Adrenal gland (tissue), 12 donors: ENCODE results near the gene MAP4K3. TPM values are rescaled to one million over a fixed set of nuclear protein-coding genes. Genes with fewer than 3 reads are reported as not detected.

Experiments used
- DNase-seq, 7 donors: peaks; one replicate each; pipeline ENCODE4 v3.0.0-alpha.2; 2019 to 2020
- H3K27ac ChIP-seq, 5 donors: fragments of 200-600 bp; sonication (generic) in 4 of 5; 1 replicate in 3 of 5; 2 replicates in 2 of 5; pipeline versions ENCODE4 v1.5.1 to v1.8.0; 2016 to 2020; ENCODE audit warnings: mild to moderate bottlenecking in 1 of 5
- H3K27me3 ChIP-seq: fragments of 200-600 bp; 2 replicates; pipeline ENCODE4 v1.8.0; 2021
- H3K36me3 ChIP-seq, 2 donors: fragments of 200-600 bp; replicated peaks in 1 of 2; 1 replicate in 1 of 2; 2 replicates in 1 of 2; pipeline versions ENCODE4 v1.5.1 to v1.8.0; 2018 to 2022
- H3K4me1 ChIP-seq, 2 donors: fragments of 200-600 bp; replicated peaks in 1 of 2; 1 replicate in 1 of 2; 2 replicates in 1 of 2; pipeline versions ENCODE4 v1.5.1 to v1.8.0; 2018 to 2021
- H3K4me3 ChIP-seq, 4 donors: fragments of 200-600 bp; sonication (generic) in 3 of 4; one replicate each; pipeline ENCODE4 v1.5.1; 2016 to 2018
- H3K9me3 ChIP-seq, 3 donors: fragments of 200-600 bp; sonication (generic) in 1 of 3; replicated peaks in 1 of 3; 1 replicate in 2 of 3; 2 replicates in 1 of 3; pipeline versions ENCODE4 v1.5.1 to v1.8.0; 2016 to 2021
- POLR2A ChIP-seq, 2 donors: fragments of 450-650 bp; IDR thresholded peaks; one replicate each; pipeline ENCODE4 v1.6.1; 2017; ENCODE audit warnings: antibody characterized with exemption in 2 of 2, mild to moderate bottlenecking in 2 of 2, moderate library complexity in 1 of 2
- WGBS, 4 donors: extraction: QIAGEN DNeasy Blood & Tissue Kit in 2 of 4; methylation state at CpG; one replicate each; pipeline versions ENCODE4 v1.1.5 to v1.1.7; 2013 to 2017; 5-methylcytosine and 5-hydroxymethylcytosine counted together
- intact Hi-C, 2 donors: fragments of 100-400 bp; cut with DNase I; formaldehyde crosslinking; loops; one replicate each; pipeline versions ENCODE4 v1.14.1 to v1.15.0; 2022 to 2023
- polyA plus RNA-seq, 3 donors: library from polyadenylated mRNA; stranded (reverse); fragments of 200-250 nt in 2 of 3; fragments of 350-450 nt in 1 of 3; fragmentation: Illumina TruSeq in 1 of 3; extraction: RNeasy Lipid Tissue Mini Kit (QIAGEN cat#74804) in 1 of 3; gene quantifications; one replicate each; pipeline ENCODE4 v1.2.3, GENCODE V29; 2013 to 2014
- total RNA-seq, 9 donors: library from RNA; depleted of rRNA in 4 of 9; stranded (reverse); fragments of >200 nt in 4 of 9; fragments of 120-200 nt in 1 of 9; fragmentation: NEBNext Ultra II Directional in 1 of 9; extraction: Animal tissue kit (Norgen Biotek cat#: 25700) in 1 of 9; gene quantifications; one replicate each; pipeline versions ENCODE4 v1.1.0 to v1.2.4, GENCODE V29; 2013 to 2023
- TF ChIP-seq, protein P1 (sequence below), 6 experiments: fragments of 450-650 bp in 4 of 6; fragments of 200-600 bp in 2 of 6; sonication (generic) in 1 of 6; IDR thresholded peaks; 1 replicate in 5 of 6; 2 replicates in 1 of 6; pipeline versions ENCODE4 v1.5.1 to v1.8.0; 2016 to 2021; ENCODE audit warnings: antibody characterized with exemption in 6 of 6, mild to moderate bottlenecking in 2 of 6, moderate library complexity in 1 of 6
- donor health status: healthy with polysubstance abuse.
- donor health status: Bipolar disorder and iron deficiency.
- donor health status: DM: yes; HTN: yes; CAD: no.
- donor health status: DM: no; HTN: no; CAD: no.
- donor health status: DM: no; HTN: no; CAD: no.
- donor health status: DM: yes; HTN: yes; CAD: no.

MAP4K3 gene
- total and polyA plus RNA-seq, 12 donors, result 15.4 to 79.7 (median 38.8) TPM

- H3K27me3 ChIP-seq, result no peaks in the 10 kb centered on the region
- H3K4me3 ChIP-seq, result no peak overlapping the region
- no peak overlapping the region for H3K27ac ChIP-seq
- peaks cover 8 to 14% of the 10 kb centered on the region in 2 donors for H3K4me1 ChIP-seq
- WGBS, 4 donors, result 96 to 100% (median 99%) methylated on average over 4 to 5 of the region's 5 CpGs
- no peak for DNase-seq
- no peak for TF ChIP-seq POLR2A (IDR thresholded peaks at IDR 0.05)
- TF ChIP-seq, protein P1, sequence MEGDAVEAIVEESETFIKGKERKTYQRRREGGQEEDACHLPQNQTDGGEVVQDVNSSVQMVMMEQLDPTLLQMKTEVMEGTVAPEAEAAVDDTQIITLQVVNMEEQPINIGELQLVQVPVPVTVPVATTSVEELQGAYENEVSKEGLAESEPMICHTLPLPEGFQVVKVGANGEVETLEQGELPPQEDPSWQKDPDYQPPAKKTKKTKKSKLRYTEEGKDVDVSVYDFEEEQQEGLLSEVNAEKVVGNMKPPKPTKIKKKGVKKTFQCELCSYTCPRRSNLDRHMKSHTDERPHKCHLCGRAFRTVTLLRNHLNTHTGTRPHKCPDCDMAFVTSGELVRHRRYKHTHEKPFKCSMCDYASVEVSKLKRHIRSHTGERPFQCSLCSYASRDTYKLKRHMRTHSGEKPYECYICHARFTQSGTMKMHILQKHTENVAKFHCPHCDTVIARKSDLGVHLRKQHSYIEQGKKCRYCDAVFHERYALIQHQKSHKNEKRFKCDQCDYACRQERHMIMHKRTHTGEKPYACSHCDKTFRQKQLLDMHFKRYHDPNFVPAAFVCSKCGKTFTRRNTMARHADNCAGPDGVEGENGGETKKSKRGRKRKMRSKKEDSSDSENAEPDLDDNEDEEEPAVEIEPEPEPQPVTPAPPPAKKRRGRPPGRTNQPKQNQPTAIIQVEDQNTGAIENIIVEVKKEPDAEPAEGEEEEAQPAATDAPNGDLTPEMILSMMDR (IDR thresholded peaks at IDR 0.05), result no peak
- no peaks in the 10 kb centered on the region for H3K36me3 ChIP-seq
- peaks cover 0 to 11% (median 0%) of the 10 kb centered on the region in 3 donors for H3K9me3 ChIP-seq
- intact Hi-C loops, result no loop called here
These were observed 77.5 kb downstream of the MAP4K3 start for GRCh38 chr2:39359453-39360038.

DNA sequence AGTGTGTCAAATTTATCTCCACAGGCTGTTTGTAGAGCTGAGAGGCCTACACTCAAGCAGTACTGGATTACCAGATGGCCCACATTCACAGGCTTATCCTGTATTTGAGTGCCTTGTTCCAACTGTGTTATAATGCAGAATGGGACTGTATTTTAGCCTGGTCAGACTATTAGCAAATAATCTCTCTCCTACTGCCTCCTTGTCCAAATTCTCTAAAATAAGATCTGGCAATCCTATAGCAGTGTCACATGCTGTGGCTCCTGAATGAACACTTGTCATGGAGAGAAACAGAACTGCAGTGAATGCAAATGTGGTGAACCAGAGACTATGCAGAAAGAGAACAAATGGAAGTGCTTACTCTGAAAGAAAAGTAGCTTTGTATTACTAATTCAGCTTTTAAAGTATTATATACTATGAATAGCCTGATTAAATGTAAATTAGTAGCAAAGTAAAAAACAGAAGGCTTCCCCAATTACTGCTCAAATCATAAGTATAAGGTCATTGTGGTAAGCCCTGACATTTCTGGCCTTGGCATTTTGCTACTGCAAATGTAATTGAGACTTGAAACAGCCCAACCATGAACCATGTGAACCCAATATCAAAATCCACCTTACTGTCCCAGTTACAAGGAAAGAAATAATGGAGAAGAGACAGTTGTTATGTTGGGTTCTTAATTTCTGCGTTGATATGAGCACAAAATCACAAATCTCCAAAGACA is 80.0 kb downstream of the MAP4K3 start:
- H3K36me3 ChIP-seq, result no peaks in the 10 kb centered on the region
- no peaks in the 10 kb centered on the region for H3K27me3 ChIP-seq
- intact Hi-C loops, result no loop called here
- H3K9me3 ChIP-seq, result peaks cover 0 to 11% (median 0%) of the 10 kb centered on the region in 3 donors
- TF ChIP-seq POLR2A (IDR thresholded peaks at IDR 0.05), result no peak
- peak overlapping the region in 1 of 5 donors; percentile 3 for H3K27ac ChIP-seq
- DNase-seq, result peak in 1 of 7 donors; percentile 4
- H3K4me3 ChIP-seq, result no peak overlapping the region
- 74 to 86% (median 83%) methylated on average over 1 of the region's 1 CpG for WGBS, 4 donors
- peaks cover 8 to 15% of the 10 kb centered on the region in 2 donors for H3K4me1 ChIP-seq

DNA sequence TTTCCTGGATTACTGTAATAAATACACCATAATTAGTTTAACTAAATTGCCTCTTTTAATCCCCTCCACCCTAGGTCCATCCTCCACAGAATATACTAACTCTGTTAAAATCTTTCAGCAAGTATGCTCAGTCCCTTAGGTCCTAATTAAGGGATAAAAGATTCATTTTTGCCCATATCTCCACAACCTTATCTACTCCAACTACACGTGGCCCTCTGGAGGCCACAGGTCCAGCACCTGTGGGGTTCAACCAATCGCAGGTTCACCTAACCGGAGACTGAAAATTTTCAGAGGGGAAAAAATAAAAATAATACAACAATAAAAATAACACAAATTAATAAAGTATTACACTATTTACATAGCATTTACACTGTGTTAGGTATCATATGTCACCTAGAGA is 86.4 kb downstream of the MAP4K3 start:
- no peak overlapping the region for H3K27ac ChIP-seq
- no peaks in the 10 kb centered on the region for H3K9me3 ChIP-seq
- no peak for DNase-seq
- intact Hi-C loops, result no loop called here
- no peak overlapping the region for H3K4me3 ChIP-seq
- 69 to 83% (median 80%) methylated on average over 3 of the region's 3 CpGs for WGBS, 4 donors
- H3K36me3 ChIP-seq, result no peaks in the 10 kb centered on the region
- TF ChIP-seq, protein P1 (IDR thresholded peaks at IDR 0.05), result no peak
- TF ChIP-seq POLR2A (IDR thresholded peaks at IDR 0.05), result no peak
- peaks cover 0 to 3% of the 10 kb centered on the region in 2 donors for H3K4me1 ChIP-seq
- H3K27me3 ChIP-seq, result no peaks in the 10 kb centered on the region

DNA sequence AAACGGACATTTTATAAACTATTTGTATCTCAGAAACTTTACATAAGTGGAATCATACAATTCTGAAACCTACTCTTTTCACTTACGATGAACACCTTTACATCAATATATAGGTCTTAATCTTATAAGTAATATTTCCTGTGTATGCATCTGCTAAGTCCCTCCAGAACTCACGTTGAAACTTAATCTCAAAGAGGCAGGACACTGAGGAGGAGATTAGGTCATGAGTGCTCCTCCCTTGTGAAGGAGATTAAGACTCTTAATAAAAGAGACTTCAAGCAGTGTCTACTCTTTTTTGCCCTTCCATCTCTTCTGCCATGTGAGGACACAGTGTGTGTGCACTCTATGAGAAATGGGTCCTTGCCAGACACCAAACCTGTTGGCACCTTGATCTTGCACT is 98.6 kb downstream of the MAP4K3 start:
- intact Hi-C loops, result no loop called here
- no peaks in the 10 kb centered on the region for H3K36me3 ChIP-seq

More for the DNA sequence above, 98.6 kb downstream of the MAP4K3 start:
- Histone ChIP-seq H3K4me3 (no peak overlapping the region), H3K27me3 (no peaks in the 10 kb centered on the region), H3K4me1 (peaks cover 0 to 3% of the 10 kb centered on the region in 2 donors), H3K27ac (no peak overlapping the region), H3K9me3 (no peaks in the 10 kb centered on the region)
- no peak for TF ChIP-seq POLR2A (IDR thresholded peaks at IDR 0.05)
- TF ChIP-seq, protein P1 (IDR thresholded peaks at IDR 0.05), result no peak
- DNase-seq, result no peak
- 86 to 89% (median 87%) methylated on average over 3 of the region's 3 CpGs for WGBS, 4 donors
